Measurements from ENCODE around the gene CFAP206.

DNA sequence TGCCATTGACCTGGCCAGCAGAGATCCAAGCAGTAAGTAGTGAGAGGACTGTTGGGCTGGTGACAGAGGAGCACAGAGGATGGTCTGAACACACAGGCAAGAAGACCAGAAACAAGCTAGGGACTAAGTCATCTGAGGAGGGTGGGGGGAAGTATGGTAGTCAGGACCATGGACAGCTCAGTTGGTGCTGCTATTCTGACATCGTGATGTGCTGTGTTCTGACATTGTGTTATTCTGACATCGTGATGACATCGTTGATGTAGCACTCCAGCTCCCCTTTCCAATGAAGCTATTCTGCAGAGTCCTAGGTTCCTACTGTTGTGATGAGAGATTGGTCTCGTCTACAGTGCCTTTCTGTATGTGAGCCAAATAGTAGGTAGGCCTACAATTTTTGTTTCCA, 28.7 kb downstream of the CFAP206 start:
- TF ChIP-seq, protein P1, sequence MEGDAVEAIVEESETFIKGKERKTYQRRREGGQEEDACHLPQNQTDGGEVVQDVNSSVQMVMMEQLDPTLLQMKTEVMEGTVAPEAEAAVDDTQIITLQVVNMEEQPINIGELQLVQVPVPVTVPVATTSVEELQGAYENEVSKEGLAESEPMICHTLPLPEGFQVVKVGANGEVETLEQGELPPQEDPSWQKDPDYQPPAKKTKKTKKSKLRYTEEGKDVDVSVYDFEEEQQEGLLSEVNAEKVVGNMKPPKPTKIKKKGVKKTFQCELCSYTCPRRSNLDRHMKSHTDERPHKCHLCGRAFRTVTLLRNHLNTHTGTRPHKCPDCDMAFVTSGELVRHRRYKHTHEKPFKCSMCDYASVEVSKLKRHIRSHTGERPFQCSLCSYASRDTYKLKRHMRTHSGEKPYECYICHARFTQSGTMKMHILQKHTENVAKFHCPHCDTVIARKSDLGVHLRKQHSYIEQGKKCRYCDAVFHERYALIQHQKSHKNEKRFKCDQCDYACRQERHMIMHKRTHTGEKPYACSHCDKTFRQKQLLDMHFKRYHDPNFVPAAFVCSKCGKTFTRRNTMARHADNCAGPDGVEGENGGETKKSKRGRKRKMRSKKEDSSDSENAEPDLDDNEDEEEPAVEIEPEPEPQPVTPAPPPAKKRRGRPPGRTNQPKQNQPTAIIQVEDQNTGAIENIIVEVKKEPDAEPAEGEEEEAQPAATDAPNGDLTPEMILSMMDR (IDR thresholded peaks at IDR 0.05), result no peak
- TF ChIP-seq NFE2L2 (conservative IDR thresholded peaks at IDR 0.05; ENCODE audit: low read length) (no peak), POLR2A (IDR thresholded peaks at IDR 0.05; ENCODE audit: low read length) (no peak), JUN (IDR thresholded peaks at IDR 0.05) (no peak), RARB (CRISPR knock-in tag; IDR thresholded peaks at IDR 0.05) (no peak), MYC (IDR thresholded peaks at IDR 0.05; ENCODE audit: borderline replicate concordance, low read length) (no peak), EHF (CRISPR knock-in tag; IDR thresholded peaks at IDR 0.05) (no peak), POLR2AphosphoS2 (conservative IDR thresholded peaks at IDR 0.05; ENCODE audit: low read length) (no peak), SMC3 (IDR thresholded peaks at IDR 0.05) (no peak), TP53 (CRISPR knock-in tag; IDR thresholded peaks at IDR 0.05) (no peak)

All from A549 (cell line).